Hindlimb muscle (tissue), 1 donor: ENCODE data around the gene FHOD1. TPM values are rescaled to one million over a fixed set of nuclear protein-coding genes. Genes with fewer than 3 reads are reported as not detected.

Experiments
- DNase-seq: peaks from one replicate; pipeline ENCODE4 v3.0.0-alpha.2; 2013
- polyA plus RNA-seq: library from polyadenylated mRNA; unstranded; fragments of 120-200 nt; gene quantifications from one replicate; pipeline ENCODE4 v1.2.1, GENCODE V29; 2013; ENCODE audit not compliant: insufficient read length

The FHOD1 gene
- polyA plus RNA-seq, 1 donor = 20.1 TPM

DNA sequence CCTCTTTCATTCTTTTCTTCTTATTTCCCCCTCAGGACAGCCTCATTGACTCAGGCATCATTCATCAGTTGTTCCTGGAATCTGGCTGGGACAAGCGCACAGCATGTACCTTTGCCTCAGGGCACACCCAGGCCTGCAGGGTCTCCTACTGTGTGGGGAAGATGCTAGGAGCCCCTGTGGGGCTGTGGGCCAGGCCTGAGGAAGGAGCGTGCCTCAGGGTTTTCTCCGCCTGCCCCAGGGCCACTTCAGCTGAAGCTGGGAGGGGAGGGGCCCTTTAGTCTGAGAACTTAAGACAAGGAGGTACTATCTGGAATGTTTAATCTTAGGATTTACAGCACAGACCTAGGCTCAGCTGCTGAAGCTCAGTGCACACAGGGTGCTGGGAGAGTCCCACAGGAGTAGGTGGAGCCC is 40.4 kb downstream of the FHOD1 start:
- no peak for DNase-seq

- no peak for DNase-seq
These were observed 41.0 kb downstream of the FHOD1 start for GRCh38 chr16:67206129-67206837.

GRCh38 chr16:67204076-67204475 is 43.2 kb downstream of the FHOD1 start:
- DNase-seq = no peak

- no peak for DNase-seq
These were observed 44.3 kb downstream of the FHOD1 start for GRCh38 chr16:67202956-67203493.

DNA sequence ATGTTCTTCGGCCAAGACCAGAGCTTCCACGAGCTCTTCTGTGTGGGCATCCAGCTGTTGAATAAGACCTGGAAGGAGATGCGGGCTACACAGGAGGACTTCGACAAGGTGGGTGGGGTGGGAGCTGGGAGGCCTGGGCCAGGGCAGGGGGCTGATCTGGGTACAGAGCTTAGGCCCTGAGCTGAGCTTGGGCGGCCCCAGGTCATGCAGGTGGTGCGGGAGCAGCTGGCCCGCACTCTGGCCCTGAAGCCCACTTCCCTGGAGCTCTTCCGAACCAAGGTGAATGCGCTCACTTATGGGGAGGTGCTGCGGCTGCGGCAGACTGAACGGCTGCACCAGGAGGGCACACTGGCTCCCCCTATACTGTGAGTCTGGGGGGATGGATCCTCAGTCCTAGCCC is 44.9 kb downstream of the FHOD1 start:
- no peak for DNase-seq

DNA sequence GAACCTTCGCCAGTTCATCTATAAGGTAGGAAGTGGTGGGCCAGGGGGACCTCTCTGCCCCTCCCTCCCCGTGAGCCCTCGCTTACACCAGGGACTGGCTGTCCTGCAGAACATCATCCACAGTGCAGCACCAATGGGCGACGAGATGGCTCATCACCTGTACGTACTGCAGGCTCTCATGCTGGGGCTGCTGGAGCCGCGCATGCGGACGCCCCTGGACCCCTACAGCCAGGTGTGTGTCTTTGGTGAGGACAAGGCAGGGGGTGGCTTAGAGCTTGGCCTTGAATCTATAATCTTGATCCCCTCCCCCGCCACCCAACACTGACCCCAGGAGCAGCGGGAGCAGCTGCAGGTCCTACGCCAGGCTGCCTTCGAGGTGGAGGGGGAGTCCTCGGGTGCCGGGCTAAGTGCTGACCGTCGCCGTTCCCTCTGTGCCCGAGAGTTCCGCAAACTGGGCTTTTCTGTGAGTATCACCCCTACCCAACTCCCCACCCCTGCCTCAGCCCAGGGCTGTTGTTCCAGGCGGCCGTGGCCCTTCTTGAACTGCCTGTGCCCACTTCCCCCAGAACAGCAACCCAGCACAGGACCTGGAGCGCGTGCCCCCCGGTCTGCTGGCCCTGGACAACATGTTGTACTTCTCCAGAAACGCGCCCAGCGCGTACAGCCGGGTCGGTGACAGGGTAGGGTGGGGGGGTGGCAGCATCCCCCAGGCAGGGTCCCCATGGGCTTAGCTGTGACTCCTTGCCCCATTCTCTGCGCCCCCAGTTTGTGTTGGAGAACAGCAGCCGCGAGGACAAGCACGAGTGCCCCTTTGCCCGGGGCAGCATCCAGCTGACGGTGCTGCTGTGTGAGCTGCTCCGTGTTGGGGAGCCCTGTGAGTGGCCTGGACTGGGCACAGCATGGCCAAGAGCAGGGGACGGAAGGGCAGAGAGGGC is 45.6 kb downstream of the FHOD1 start:
- DNase-seq = no peak

DNA sequence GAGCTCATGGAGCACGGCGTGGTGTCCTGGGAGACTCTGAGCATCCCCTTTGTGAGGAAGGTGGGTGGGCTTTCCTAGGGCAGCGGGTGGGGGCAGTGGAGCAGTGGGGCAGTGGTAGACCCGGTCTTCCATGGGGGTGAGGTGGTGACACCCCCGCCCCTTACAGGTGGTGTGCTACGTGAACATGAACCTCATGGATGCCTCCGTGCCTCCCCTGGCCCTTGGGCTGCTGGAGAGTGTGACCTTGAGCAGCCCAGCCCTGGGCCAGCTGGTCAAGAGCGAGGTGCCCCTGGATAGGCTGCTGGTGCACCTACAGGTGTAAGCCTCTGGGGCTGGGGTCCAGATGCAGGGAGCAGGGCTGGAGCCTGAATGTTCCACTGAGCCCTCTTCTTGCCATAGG is 46.8 kb downstream of the FHOD1 start:
- DNase-seq = no peak

DNA sequence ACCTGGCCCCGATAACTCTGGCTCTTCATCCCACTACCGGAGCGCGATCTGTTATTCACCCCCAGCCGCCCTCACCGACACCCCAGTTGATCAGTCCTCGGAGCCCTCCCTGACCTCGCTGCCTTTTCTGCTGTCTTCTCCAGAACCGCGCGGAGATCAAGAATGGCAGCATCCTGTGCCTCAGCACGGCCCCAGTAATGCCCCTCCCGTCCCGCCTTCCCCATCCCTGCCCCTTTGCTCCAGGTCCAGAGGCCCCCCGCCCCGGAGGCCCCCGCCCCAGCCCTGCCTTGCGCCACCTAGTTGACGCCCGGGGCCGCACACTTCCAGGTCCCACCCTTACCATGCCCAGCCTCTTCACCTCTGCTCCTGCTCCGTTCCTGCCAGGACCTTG is 47.5 kb downstream of the FHOD1 start:
- DNase-seq = no peak

DNA sequence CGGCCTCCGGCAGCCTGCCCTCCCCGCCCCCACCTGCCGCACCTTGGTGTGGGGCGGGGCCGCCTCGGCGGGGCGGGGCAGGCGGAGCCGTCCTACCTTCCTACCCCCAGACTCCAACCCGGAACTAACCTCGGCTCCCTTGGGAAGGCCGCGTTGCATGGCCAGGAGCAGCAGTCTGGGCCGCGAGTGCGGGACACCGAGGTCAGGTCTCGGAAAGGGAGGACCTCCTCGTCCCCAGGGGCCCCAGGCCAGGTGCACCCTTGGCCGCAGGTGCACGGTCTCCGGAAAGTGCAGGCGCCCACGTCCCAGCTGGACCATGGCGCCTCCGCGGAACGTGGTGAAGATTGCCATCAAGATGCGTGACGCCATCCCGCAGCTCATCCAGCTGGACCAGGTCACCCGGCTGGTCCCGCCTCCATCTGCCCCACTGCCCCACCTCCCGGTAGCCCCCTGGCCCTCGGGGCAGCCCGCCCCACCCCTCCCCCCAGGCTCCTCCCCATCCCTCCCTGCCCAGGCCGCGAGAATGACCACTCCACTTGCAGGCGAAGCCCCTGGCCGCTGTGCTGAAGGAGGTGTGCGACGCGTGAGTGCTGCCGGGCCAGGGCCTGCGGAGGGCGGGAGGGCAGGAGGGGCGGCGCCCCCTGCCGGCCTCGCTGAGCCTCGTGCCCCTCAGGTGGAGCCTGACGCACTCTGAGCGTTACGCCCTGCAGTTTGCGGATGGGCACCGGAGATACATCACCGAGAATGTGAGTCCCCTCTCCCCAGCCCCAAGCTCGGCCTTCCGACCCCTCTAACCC is 48.1 kb downstream of the FHOD1 start, which contains the start of gene ELMO3:
TSS of gene ELMO3 (plus strand) at position 121 of the 797 bp plus-strand sequence. CDS start at position 317, 196 bp downstream.
- DNase-seq = no peak

DNA sequence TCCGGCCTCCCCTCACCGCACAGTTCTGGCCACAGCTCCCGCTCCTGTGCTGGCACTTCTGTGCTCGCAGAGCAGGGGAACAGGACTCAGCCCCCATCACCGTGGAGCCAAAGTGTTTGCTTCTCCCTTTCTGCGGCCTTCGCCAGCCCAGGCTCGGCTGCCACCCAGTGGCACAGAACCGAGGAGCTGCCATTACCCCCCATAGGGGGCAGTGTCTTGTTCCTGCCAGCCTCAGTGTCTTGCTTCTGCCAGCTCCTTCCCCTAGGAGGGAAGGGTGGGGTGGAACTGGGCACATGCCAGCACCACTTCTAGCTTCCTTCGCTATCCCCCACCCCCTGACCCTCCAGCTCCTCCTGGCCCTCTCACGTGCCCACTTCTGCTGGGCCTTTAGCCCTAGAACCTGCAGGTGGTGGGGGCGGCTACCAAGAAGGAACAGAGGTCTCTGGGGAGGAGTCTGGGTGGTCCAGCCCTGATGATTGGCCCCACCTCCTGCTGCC is 49.0 kb downstream of the FHOD1 start:
- DNase-seq = no peak

- no peak for DNase-seq
These were observed 49.6 kb downstream of the FHOD1 start for GRCh38 chr16:67197704-67198103.

DNA sequence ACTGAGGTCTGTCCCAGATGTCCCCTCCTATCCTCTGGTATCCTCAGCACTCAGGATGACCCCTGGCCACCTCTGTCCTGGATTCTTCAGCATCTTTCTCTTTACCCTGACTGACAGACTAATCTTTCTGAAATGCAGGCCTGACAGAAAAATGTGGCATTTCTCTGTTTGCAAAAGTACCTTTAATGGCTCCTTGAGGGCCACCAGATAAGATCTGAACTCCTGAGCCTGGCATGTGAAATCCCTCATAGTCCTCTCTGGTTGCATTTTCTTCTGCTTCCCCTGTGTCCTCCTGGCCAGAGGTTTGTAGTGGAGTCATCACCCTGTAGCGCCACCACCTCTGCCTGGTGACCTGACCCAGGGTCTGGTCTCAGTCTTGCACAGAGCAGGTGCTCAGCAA is 50.4 kb downstream of the FHOD1 start:
- DNase-seq = no peak

DNA sequence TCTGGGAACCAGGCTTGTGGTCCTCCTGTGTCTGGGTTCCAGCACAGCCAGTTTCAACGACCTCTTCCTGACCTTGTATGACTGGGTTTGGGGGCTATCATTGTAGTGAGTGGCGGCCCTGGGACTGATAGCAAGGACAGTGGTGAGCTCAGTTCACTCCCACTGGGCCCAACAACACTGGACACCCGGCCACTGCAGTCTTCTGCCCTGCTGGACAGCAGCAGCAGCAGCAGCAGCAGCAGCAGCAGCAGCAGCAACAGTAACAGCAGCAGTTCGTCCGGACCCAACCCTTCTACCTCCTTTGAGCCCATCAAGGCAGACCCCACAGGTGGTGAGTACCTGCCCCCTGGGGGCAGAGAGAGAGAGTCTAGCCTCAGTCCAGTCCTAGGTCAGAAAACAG is 51.6 kb downstream of the FHOD1 start:
- DNase-seq = no peak

DNA sequence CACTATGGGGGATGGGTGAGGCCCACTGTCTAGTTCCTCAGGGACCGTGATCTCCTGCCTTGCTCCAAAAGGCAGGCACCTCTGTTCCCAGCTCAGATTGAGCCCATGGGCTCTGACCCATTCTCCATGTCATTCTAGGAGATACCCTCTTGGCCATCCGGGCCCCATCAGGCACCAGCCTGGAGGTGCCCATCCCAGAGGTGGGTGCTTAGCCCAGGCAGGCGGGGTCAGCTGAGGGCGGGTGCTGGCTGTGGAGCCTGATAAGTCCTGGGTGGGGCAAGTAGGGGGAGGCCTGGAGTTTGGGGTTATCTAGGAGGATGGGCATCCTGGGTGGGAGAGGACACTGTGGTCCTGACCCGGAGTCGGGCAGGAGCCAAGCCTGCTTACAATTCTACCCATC is 53.0 kb downstream of the FHOD1 start:
- no peak for DNase-seq

DNA sequence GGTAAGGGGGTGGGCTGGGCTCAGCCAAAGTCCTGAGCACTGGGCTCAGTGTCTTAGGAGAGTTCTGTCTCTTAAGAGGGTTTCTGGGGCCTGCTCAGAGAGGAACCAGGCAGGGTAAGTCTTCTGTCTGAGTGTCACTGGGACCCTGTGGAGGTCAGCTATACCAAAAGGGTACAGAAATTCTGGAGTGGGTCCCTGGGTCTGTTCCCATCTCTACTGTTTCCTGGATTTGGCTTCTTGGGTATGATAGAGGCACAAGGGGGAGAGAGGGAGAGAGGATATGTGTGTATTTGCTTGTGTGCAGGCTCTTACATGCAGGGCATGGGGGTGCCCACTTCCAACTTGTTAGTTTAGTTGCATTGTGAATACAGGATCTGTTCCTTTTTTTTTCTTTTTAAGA is 53.7 kb downstream of the FHOD1 start:
- DNase-seq = no peak

DNA sequence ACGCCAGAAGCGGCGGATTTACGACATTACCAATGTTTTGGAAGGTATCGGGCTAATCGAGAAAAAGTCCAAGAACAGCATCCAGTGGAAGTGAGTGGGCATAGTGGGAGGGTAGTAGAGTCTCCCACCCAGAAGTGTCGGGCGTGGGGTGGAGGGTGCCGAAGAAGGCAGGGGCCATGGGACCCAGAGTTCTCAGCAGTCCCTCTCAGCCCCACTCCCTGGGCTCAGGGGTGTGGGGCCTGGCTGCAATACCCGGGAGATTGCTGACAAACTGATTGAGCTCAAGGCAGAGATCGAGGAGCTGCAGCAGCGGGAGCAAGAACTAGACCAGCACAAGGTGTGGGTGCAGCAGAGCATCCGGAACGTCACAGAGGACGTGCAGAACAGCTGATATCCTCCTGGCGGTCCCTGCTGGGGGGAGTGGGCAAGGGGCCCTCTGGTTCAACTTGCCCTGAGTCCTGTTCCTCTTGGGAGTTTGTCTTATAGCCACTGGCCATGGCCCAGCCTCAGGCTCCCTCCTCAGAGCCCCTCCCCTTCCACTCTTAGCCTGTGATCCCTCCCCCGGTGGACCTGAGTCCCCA is 54.4 kb downstream of the FHOD1 start:
- DNase-seq = no peak

DNA sequence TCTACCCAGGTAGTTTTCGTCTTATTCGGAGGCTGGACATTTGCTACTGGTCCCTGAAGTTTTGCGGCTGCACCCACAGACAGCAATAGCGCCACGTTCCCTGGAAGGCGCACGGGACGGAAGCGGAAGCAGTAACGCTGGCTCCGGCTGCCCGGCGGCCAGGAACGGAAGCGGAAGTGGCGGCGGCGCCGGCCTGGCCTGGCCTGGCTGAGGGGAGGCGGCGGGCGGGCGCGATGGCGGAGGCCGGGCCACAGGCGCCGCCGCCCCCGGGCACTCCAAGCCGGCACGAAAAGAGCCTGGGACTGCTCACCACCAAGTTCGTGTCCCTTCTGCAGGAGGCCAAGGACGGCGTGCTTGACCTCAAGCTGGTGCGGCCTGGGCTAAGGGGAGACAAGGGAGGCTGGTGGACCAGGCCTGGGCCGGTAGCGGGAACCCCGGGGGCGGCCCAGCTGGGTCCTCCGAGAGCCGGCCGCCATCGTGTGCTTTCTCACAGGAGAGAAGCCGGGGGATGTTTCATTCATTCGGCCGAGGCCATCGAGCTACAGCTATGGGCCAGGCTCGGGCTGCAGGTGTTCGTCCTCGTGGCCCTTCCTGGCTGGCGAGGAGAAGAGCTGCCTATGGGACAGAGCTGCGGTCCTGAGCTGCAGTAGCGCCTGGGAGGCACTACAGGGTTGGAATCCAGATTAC is 55.1 kb downstream of the FHOD1 start, which contains the start of gene E2F4:
TSS of gene E2F4 (plus strand) at position 161 of the 687 bp plus-strand sequence. CDS start at position 234, 73 bp downstream.
- peak; percentile 91 for DNase-seq

DNA sequence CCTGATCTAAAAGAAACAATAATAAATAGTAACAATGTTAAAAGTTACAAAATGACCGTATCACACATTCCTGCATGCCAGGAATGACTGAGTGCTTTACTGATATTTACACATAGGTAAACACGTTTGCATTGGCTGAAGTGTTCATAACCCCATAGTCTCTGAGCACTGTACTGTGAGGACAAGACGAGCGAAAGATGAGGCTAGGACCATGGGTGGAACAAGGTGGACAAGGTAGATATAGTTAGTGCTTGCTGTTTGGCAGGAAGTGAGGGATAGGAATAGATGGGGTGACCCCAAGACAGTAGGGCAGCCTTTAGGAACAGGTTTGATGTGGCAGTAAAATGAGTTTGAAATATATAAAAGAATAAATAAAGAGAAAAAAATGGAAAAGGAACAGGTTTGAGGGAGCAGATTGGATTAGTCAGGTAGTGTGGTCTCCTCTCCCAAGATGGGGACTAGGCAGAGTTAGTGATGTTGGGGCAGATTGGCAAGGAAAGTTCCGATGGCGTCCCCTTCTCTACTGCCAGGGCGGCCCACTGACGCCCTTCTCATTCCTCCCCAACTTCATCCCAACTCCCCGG is 55.8 kb downstream of the FHOD1 start:
- no peak for DNase-seq

GRCh38 chr16:67190448-67191399 is 56.6 kb downstream of the FHOD1 start:
- no peak for DNase-seq

GRCh38 chr16:67190041-67190440 is 57.2 kb downstream of the FHOD1 start, which contains the start of gene EXOC3L1:
Gene EXOC3L1, minus strand, starts transcription at chr16:67190136. Its CDS starts 460 bp downstream, at chr16:67189676.
- DNase-seq = no peak
